SK-N-SH (cell line): ENCODE data around the gene GPR143. TPM values are rescaled to one million over a fixed set of nuclear protein-coding genes. Genes with fewer than 3 reads are reported as not detected.

ENCODE experiments used
- CTCF ChIA-PET: fragments of 300-600, 350-600 bp; formaldehyde crosslinking; extraction: SDS; loops from one replicate; lab custom pipeline; 2021; lab: Yijun Ruan, JAX
- POLR2A ChIA-PET: fragments of 350-600 bp; sonication (Branson Sonifier 250); formaldehyde crosslinking; extraction: SDS; loops from one replicate; lab custom pipeline; 2020; ENCODE audit warnings: antibody characterized with exemption, inconsistent platforms; lab: Yijun Ruan, JAX
- DNase-seq: peaks from one replicate; pipeline ENCODE4 v3.0.0; 2012
- H2AFZ ChIP-seq: fragments of 200-600 bp; sonication (generic); 2 replicates; pipeline ENCODE4 v1.8.1; 2016; ENCODE audit warnings: antibody characterized with exemption, mild to moderate bottlenecking, low read depth
- H3F3A ChIP-seq: fragments of 200-600 bp; sonication (generic); replicated peaks from 2 replicates; pipeline ENCODE3; 2016; ENCODE audit warnings: antibody characterized with exemption, mild to moderate bottlenecking; ENCODE audit not compliant: insufficient read depth
- H3K27ac ChIP-seq, 2 experiments: fragments of 200-500 bp in 1 of 2; fragments of 200-600 bp in 1 of 2; sonication (Bioruptor generic) in 1 of 2; sonication (generic), shearing (Covaris generic) in 1 of 2; 2 replicates each; pipeline versions ENCODE4 v1.5.1 to v1.6.1; 2014 to 2016; ENCODE audit warnings: low read depth in 2 of 2, inconsistent platforms in 1 of 2, low read length in 1 of 2, mild to moderate bottlenecking in 1 of 2, mixed read lengths in 1 of 2
- H3K27me3 ChIP-seq: fragments of 200-600 bp; sonication (generic), shearing (Covaris generic); 2 replicates; pipeline ENCODE4 v1.6.1; 2016; ENCODE audit warnings: mixed run types; ENCODE audit not compliant: insufficient read depth
- H3K36me3 ChIP-seq, 2 experiments: fragments of 200-500 bp in 1 of 2; fragments of 200-600 bp in 1 of 2; sonication (Bioruptor generic) in 1 of 2; sonication (generic) in 1 of 2; replicated peaks in 1 of 2; 2 replicates each; pipeline versions ENCODE3 to v1.5.1; 2014 to 2016; ENCODE audit warnings: low read length in 1 of 2, mild to moderate bottlenecking in 1 of 2; ENCODE audit not compliant: insufficient read depth in 2 of 2, control insufficient read depth in 1 of 2
- H3K4me1 ChIP-seq, 2 experiments: fragments of 200-500 bp in 1 of 2; fragments of 200-600 bp in 1 of 2; sonication (Bioruptor generic) in 1 of 2; sonication (generic), shearing (Covaris generic) in 1 of 2; 2 replicates each; pipeline versions ENCODE4 v1.5.1 to v1.6.1; 2014 to 2016; ENCODE audit warnings: low read depth in 1 of 2, low read length in 1 of 2, mixed run types in 1 of 2; ENCODE audit not compliant: insufficient read depth in 2 of 2, control insufficient read depth in 1 of 2
- H3K4me2 ChIP-seq: fragments of 200-600 bp; sonication (generic), shearing (Covaris generic); 2 replicates; pipeline ENCODE4 v1.6.1; 2017; ENCODE audit warnings: mixed run types
- H3K4me3 ChIP-seq, 2 experiments: fragments of 200-500 bp in 1 of 2; fragments of 200-600 bp in 1 of 2; sonication (Bioruptor generic) in 1 of 2; sonication (generic), shearing (Covaris generic) in 1 of 2; 2 replicates each; pipeline versions ENCODE4 v1.5.1 to v1.8.1; 2014 to 2016; ENCODE audit warnings: low read depth in 2 of 2, inconsistent platforms in 1 of 2, low read length in 1 of 2, mild to moderate bottlenecking in 1 of 2, mixed read lengths in 1 of 2, moderate library complexity in 1 of 2
- H3K79me2 ChIP-seq: fragments of 200-600 bp; sonication (generic); 2 replicates; pipeline ENCODE4 v1.8.1; 2017; ENCODE audit warnings: mild to moderate bottlenecking; ENCODE audit not compliant: insufficient read depth
- H3K9ac ChIP-seq: fragments of 200-600 bp; sonication (generic); 2 replicates; pipeline ENCODE4 v1.6.1; 2017; ENCODE audit warnings: mixed run types
- H3K9me2 ChIP-seq: fragments of 200-600 bp; sonication (generic); 2 replicates; pipeline ENCODE4 v1.6.1; 2017; ENCODE audit warnings: mixed run types
- H3K9me3 ChIP-seq: fragments of 200-600 bp; sonication (generic); 2 replicates; pipeline ENCODE4 v1.6.1; 2017; ENCODE audit warnings: mixed run types, mild to moderate bottlenecking, moderate library complexity
- H4K20me1 ChIP-seq: fragments of 200-600 bp; sonication (generic); 2 replicates; pipeline ENCODE4 v1.6.1; 2017; ENCODE audit warnings: mild to moderate bottlenecking, mixed run types; ENCODE audit not compliant: insufficient read depth
- ELF1 ChIP-seq: IDR thresholded peaks from 2 replicates; pipeline ENCODE4 v1.4.0; 2012
- EP300 ChIP-seq, 2 experiments: IDR thresholded peaks; 2 replicates each; pipeline versions ENCODE4 v1.4.0 to v1.6.1; 2012; ENCODE audit warnings: borderline replicate concordance in 1 of 2, low read depth in 1 of 2, low read length in 1 of 2
- EZH2phosphoT487 ChIP-seq: fragments of 200-600 bp; sonication (generic); IDR thresholded peaks from 2 replicates; pipeline ENCODE4 v1.6.1; 2017; ENCODE audit warnings: low read depth, mixed run types, mild to moderate bottlenecking, antibody characterized with exemption, moderate library complexity, borderline replicate concordance
- FOSL2 ChIP-seq: IDR thresholded peaks from 2 replicates; pipeline ENCODE4 v1.4.0; 2012; ENCODE audit warnings: low read depth, mild to moderate bottlenecking, moderate library complexity, borderline replicate concordance
- FOXJ3 ChIP-seq: sonication (generic); formaldehyde crosslinking; IDR thresholded peaks from 2 replicates; pipeline ENCODE4 v1.5.1; 2020; ENCODE audit warnings: mild to moderate bottlenecking, missing genetic modification reagents
- MEF2A ChIP-seq: IDR thresholded peaks from 2 replicates; pipeline ENCODE4 v1.4.0; 2012; ENCODE audit warnings: low read depth, borderline replicate concordance
- MXI1 ChIP-seq: IDR thresholded peaks from 2 replicates; pipeline ENCODE4 v1.6.1; 2012; ENCODE audit warnings: mild to moderate bottlenecking, low read depth, low read length, improper control_type of control experiment
- NFIC ChIP-seq: IDR thresholded peaks from 2 replicates; pipeline ENCODE4 v1.4.0; 2012; ENCODE audit warnings: borderline replicate concordance
- NRF1 ChIP-seq: IDR thresholded peaks from 2 replicates; pipeline ENCODE4 v1.6.1; 2012; ENCODE audit warnings: low read depth, mild to moderate bottlenecking, low read length
- POLR2AphosphoS5 ChIP-seq: IDR thresholded peaks from 2 replicates; pipeline ENCODE4 v1.6.1; 2012; ENCODE audit warnings: low read depth, low read length
- RCOR1 ChIP-seq: fragments of 150-350 bp; IDR thresholded peaks from 2 replicates; pipeline ENCODE4 v1.6.1; 2017; ENCODE audit warnings: antibody characterized with exemption, low read length
- SIN3A ChIP-seq: IDR thresholded peaks from 2 replicates; pipeline ENCODE4 v1.6.1; 2012; ENCODE audit warnings: low read depth, mild to moderate bottlenecking, low read length, moderate library complexity, borderline replicate concordance
- SMC3 ChIP-seq: IDR thresholded peaks from 2 replicates; pipeline ENCODE4 v1.6.1; 2012; ENCODE audit warnings: low read depth, low read length, improper control_type of control experiment
- TAF1 ChIP-seq: IDR thresholded peaks from 2 replicates; pipeline ENCODE4 v1.6.1; 2012; ENCODE audit warnings: low read depth, mild to moderate bottlenecking, low read length, moderate library complexity, borderline replicate concordance
- TCF12 ChIP-seq: IDR thresholded peaks from 2 replicates; pipeline ENCODE4 v1.4.0; 2012
- WGBS: methylation state at CpG from one replicate; pipeline ENCODE4 v1.1.6; 2017; ENCODE audit warnings: low lambda C conversion rate; 5-methylcytosine and 5-hydroxymethylcytosine counted together
- polyA plus RNA-seq, 3 experiments: library from polyadenylated mRNA; depleted of rRNA; stranded (reverse); fragments of >200 nt; gene quantifications; 2 replicates each; pipeline ENCODE4 v1.2.3, GENCODE V29; 2012
- TF ChIP-seq, protein P1 (sequence below): IDR thresholded peaks from 2 replicates; pipeline ENCODE4 v1.4.0; 2012; ENCODE audit warnings: low read depth
- TF ChIP-seq, protein P2 (sequence below): fragments of 150-350 bp; IDR thresholded peaks from 2 replicates; pipeline ENCODE4 v1.6.1; 2016; ENCODE audit warnings: mild to moderate bottlenecking, low read depth, low read length
- TF ChIP-seq, protein P3 (sequence below): fragments of 150-350 bp; IDR thresholded peaks from 2 replicates; pipeline ENCODE4 v1.6.1; 2017; ENCODE audit warnings: antibody characterized with exemption, low read length, low read depth, borderline replicate concordance
- TF ChIP-seq, protein P4 (sequence below): IDR thresholded peaks from 2 replicates; pipeline ENCODE4; 2012
- TF ChIP-seq, protein P5 (sequence below): IDR thresholded peaks from 2 replicates; pipeline ENCODE4 v1.6.1; 2012; ENCODE audit warnings: mild to moderate bottlenecking, low read depth, low read length, moderate library complexity

The GPR143 gene
- polyA plus RNA-seq, 1 of the 3 experiments (the other 2 are of a cell fraction) = not detected

DNA sequence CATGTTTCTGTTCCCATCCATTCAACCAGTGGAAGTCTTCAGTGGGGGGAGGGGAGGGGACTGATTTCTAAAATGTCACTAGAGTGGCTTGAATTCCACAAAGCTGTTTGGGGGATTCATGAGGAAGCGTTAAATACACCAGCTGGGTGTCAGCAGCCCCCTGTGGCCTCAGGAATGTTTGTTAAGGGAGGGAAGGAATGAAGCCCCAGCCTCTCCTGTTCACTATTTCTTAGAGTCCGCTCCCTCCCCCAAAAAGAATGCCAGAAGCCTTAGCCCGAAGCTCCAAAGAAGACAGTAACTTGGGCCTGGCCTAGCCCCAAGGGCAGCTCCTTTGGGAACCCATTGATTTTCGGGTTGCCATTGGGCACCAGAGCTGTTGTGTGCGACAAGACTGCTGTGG, 23.9 kb upstream of the GPR143 start:
- no peak for DNase-seq
- WGBS = 15% methylated on average over 5 of the region's 5 CpGs
- Histone ChIP-seq H2AFZ (no peak overlapping the region), H3K9me3 (no peaks in the 10 kb centered on the region), H3K79me2 (no peaks in the 10 kb centered on the region), H3K4me1 (no peaks in the 10 kb centered on the region; a peak in 1 of 4 replicates), H3K27ac (no peak overlapping the region), H3K4me2 (no peak overlapping the region), H3K9me2 (no peaks in the 10 kb centered on the region), H3K36me3 (no peaks in the 10 kb centered on the region), H3F3A (no peaks in the 10 kb centered on the region), H4K20me1 (no peaks in the 10 kb centered on the region), H3K27me3 (peaks cover 29% of the 10 kb centered on the region), H3K9ac (no peak overlapping the region), H3K4me3 (no peak overlapping the region)
- ChIA-PET POLR2A (no interaction called here), CTCF (no interaction called here)
- no peak for TF ChIP-seq FOXJ3 (CRISPR knock-in tag)
- no peak for TF ChIP-seq SIN3A
- no peak for TF ChIP-seq NRF1
- TF ChIP-seq, protein P1, sequence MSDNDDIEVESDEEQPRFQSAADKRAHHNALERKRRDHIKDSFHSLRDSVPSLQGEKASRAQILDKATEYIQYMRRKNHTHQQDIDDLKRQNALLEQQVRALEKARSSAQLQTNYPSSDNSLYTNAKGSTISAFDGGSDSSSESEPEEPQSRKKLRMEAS = no peak
- no peak for TF ChIP-seq MEF2A
- TF ChIP-seq EP300 (IDR thresholded peaks at IDR 0.05; ENCODE audit: borderline replicate concordance in 1 of 2, low read depth in 1 of 2, low read length in 1 of 2) = no peak
- no peak for TF ChIP-seq SMC3
- TF ChIP-seq FOSL2 = no peak
- TF ChIP-seq ELF1 = no peak
- no peak for TF ChIP-seq EZH2phosphoT487

DNA sequence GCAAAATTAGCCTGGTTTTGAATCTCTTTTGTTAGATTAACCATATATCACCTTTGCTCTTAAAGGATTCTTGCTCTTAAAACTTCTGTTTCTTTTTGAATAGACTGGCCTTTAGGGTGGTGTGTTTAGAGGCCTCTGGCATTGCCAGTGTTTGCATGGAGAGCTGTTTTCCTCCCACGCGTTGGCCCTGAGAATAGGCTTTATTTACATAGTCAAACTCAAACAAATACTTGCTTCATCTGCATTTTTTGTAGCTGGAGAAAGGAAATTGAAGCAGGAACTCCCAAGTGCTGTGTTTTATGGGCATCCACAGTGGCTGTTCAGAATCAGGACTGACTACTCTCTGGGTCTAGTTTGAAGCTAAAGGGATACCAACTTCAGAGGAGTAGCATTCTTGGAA, 23.3 kb upstream of the GPR143 start:
- no peaks in the 10 kb centered on the region for H3K9me2 ChIP-seq
- H2AFZ ChIP-seq = no peak overlapping the region
- H3K79me2 ChIP-seq = no peaks in the 10 kb centered on the region
- WGBS = 31% methylated on average over 2 of the region's 2 CpGs
- TF ChIP-seq, protein P2, sequence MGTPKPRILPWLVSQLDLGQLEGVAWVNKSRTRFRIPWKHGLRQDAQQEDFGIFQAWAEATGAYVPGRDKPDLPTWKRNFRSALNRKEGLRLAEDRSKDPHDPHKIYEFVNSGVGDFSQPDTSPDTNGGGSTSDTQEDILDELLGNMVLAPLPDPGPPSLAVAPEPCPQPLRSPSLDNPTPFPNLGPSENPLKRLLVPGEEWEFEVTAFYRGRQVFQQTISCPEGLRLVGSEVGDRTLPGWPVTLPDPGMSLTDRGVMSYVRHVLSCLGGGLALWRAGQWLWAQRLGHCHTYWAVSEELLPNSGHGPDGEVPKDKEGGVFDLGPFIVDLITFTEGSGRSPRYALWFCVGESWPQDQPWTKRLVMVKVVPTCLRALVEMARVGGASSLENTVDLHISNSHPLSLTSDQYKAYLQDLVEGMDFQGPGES = no peak
- TF ChIP-seq, protein P3, sequence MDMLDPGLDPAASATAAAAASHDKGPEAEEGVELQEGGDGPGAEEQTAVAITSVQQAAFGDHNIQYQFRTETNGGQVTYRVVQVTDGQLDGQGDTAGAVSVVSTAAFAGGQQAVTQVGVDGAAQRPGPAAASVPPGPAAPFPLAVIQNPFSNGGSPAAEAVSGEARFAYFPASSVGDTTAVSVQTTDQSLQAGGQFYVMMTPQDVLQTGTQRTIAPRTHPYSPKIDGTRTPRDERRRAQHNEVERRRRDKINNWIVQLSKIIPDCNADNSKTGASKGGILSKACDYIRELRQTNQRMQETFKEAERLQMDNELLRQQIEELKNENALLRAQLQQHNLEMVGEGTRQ = no peak
- TF ChIP-seq RCOR1 (no peak), TCF12 (no peak), FOXJ3 (CRISPR knock-in tag) (no peak), SIN3A (no peak), SMC3 (no peak), POLR2AphosphoS5 (no peak), MEF2A (no peak), TAF1 (no peak), EP300 (IDR thresholded peaks at IDR 0.05; ENCODE audit: borderline replicate concordance in 1 of 2, low read depth in 1 of 2, low read length in 1 of 2) (no peak), NFIC (no peak), MXI1 (no peak), FOSL2 (no peak)
- TF ChIP-seq, protein P4, sequence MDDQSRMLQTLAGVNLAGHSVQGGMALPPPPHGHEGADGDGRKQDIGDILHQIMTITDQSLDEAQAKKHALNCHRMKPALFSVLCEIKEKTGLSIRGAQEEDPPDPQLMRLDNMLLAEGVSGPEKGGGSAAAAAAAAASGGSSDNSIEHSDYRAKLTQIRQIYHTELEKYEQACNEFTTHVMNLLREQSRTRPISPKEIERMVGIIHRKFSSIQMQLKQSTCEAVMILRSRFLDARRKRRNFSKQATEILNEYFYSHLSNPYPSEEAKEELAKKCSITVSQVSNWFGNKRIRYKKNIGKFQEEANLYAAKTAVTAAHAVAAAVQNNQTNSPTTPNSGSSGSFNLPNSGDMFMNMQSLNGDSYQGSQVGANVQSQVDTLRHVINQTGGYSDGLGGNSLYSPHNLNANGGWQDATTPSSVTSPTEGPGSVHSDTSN = no peak
- TF ChIP-seq, protein P5, sequence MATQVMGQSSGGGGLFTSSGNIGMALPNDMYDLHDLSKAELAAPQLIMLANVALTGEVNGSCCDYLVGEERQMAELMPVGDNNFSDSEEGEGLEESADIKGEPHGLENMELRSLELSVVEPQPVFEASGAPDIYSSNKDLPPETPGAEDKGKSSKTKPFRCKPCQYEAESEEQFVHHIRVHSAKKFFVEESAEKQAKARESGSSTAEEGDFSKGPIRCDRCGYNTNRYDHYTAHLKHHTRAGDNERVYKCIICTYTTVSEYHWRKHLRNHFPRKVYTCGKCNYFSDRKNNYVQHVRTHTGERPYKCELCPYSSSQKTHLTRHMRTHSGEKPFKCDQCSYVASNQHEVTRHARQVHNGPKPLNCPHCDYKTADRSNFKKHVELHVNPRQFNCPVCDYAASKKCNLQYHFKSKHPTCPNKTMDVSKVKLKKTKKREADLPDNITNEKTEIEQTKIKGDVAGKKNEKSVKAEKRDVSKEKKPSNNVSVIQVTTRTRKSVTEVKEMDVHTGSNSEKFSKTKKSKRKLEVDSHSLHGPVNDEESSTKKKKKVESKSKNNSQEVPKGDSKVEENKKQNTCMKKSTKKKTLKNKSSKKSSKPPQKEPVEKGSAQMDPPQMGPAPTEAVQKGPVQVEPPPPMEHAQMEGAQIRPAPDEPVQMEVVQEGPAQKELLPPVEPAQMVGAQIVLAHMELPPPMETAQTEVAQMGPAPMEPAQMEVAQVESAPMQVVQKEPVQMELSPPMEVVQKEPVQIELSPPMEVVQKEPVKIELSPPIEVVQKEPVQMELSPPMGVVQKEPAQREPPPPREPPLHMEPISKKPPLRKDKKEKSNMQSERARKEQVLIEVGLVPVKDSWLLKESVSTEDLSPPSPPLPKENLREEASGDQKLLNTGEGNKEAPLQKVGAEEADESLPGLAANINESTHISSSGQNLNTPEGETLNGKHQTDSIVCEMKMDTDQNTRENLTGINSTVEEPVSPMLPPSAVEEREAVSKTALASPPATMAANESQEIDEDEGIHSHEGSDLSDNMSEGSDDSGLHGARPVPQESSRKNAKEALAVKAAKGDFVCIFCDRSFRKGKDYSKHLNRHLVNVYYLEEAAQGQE = no peak
- TF ChIP-seq, protein P1 = no peak
- peaks cover 32% of the 10 kb centered on the region for H3K27me3 ChIP-seq
- DNase-seq = no peak
- H3K9me3 ChIP-seq = no peaks in the 10 kb centered on the region
- H3K9ac ChIP-seq = no peak overlapping the region
- H4K20me1 ChIP-seq = no peaks in the 10 kb centered on the region
- POLR2A ChIA-PET = no interaction called here
- H3K4me3 ChIP-seq = no peak overlapping the region
- CTCF ChIA-PET = no interaction called here
- no peaks in the 10 kb centered on the region for H3F3A ChIP-seq
- H3K36me3 ChIP-seq = no peaks in the 10 kb centered on the region
- H3K27ac ChIP-seq = no peak overlapping the region
- H3K4me2 ChIP-seq = no peak overlapping the region
- no peaks in the 10 kb centered on the region; a peak in 1 of 4 replicates for H3K4me1 ChIP-seq
